GM10266 (cell line): Measurements from ENCODE around the gene NRGN.

ENCODE experiments used
- DNase-seq: peaks from one replicate; pipeline ENCODE4 v3.0.0; 2012; ENCODE audit errors: extremely low spot score
- TF ChIP-seq, protein P1 (sequence below): IDR thresholded peaks from 2 replicates; pipeline ENCODE4 v1.5.1; 2012; ENCODE audit warnings: mild to moderate bottlenecking, low read depth; ENCODE audit not compliant: control insufficient read depth, insufficient read depth; ENCODE audit errors: missing control alignments

The NRGN gene

DNA sequence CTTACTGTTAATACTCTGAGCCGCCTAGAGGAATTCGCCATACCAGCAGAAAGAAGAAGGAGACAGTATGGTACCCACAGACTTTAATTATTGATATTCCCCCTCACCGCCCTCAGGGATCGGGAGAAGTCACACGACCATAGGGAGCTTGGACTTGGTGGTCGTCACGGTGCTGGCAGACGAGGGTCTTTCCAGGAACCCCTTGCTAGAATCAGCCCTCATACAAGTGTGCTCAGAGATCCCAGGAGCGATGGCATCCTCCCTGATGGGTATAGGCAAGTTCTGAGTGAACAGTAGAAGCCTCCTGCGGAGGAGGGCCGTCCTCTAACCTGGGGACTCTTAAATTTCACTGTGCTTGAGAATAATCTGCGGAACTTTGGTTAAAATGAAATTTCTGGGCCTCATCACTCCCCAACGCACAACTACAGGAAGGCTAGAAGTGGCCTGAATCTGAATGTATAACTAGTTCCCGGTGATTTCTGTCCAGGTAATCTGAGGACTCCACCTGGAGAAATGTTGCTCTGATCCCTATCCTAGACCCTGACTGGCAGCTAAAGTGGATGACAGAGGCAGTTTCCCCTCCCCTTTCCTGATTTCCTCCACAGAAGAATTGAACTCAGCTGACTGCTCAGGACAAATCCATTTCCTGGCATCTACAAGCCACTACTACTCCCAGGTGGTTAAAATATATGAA lies 7.8 kb downstream of the NRGN start:
- TF ChIP-seq, protein P1, sequence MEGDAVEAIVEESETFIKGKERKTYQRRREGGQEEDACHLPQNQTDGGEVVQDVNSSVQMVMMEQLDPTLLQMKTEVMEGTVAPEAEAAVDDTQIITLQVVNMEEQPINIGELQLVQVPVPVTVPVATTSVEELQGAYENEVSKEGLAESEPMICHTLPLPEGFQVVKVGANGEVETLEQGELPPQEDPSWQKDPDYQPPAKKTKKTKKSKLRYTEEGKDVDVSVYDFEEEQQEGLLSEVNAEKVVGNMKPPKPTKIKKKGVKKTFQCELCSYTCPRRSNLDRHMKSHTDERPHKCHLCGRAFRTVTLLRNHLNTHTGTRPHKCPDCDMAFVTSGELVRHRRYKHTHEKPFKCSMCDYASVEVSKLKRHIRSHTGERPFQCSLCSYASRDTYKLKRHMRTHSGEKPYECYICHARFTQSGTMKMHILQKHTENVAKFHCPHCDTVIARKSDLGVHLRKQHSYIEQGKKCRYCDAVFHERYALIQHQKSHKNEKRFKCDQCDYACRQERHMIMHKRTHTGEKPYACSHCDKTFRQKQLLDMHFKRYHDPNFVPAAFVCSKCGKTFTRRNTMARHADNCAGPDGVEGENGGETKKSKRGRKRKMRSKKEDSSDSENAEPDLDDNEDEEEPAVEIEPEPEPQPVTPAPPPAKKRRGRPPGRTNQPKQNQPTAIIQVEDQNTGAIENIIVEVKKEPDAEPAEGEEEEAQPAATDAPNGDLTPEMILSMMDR = no peak
- DNase-seq = no peak

DNA sequence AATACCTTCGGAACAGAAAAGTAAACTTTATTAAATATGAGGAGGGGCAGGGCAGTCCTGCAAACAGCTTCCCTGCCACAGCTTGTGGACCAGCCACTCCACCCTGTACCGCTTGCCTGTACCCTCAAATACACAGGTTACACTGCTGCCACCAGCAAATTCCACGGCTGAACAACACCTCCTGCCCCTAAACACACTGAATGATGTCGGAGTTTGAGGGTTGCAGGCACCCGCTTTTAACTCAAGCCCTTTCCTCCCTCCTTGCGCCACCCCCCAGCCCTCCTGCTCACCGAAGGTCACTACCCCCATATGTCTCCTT lies 8.3 kb downstream of the NRGN start:
- no peak for DNase-seq

DNA sequence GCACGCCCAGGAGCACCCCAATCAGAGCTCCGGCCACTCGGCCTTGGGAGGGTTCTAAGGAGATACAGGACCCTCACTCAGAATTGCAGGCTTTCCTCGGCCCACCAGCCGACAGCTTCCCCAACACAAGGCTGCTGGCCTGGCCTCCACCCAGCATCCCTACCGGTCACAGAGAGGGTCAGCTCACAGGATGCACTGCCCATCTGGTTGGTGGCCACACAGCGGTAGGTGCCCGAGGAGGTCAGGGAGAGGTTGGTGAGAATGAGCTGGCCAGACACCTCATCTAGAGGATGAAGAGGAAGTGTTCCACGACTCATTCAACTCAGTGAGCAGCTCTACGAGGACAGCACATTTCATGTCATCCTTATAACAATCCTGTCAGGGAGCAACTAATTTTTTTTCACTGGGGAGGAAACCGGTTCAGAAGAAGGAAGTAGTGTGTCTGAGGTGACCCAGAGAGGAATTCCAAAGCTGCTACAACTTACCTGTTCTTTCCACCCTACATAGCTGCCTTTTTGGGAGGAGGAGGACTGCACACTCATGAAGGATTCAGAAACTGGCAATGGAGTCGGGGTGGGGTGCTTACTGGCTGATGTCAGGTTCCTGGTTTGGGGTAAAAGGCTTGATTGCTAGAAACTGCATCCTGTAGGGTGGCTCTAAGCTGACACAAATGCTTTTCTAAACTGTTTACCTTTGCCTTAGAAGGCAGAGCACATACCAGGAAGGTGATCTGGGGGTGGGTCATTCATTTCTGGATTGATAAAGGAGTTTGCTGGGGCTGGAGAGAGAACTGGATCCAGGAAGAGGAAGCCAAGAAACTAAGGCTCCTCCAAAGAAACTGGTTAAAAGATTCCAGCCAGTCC lies 9.0 kb downstream of the NRGN start:
- no peak for DNase-seq
- TF ChIP-seq, protein P1 = no peak

More for the DNA sequence above, 8.3 kb downstream of the NRGN start:
- TF ChIP-seq, protein P1 = no peak

DNA sequence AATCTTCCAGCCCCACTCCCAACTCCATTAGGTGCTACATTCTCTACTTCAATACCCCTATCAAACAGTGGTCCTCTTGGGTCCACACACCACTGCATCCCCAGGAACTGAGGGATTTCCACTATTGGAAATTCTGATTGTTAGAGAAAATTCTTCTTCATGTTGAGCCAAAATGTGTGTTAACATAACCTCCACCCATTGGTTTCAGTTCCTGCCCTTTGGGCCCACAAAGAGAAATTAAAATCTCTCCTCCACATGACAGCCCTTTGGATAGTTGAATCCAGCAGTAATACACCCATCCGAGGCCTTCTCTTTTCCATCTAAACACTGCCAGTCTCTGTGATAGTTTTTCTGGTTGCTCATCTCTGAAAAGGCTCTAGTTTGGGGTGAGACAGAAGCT lies 10.2 kb downstream of the NRGN start:
- TF ChIP-seq, protein P1 = no peak
- no peak for DNase-seq

DNA sequence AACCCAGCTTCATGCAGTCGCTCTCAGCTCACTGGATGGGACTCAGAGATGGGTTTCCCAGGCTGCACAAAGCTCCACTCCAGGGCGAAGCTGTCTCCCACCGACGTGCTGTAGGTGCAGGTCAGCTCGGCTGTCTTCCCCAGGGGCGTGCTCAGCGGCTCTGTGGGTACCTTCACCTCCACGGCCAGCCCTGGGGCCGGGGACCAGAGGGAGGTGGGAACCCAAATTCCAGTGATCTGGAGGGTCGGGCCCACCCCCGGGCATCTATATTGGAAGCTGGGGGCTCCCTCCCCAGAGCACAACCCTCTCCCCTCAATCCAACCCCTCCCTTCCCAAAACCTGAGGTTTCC lies 11.6 kb downstream of the NRGN start:
- TF ChIP-seq, protein P1 = no peak
- DNase-seq = no peak

DNA sequence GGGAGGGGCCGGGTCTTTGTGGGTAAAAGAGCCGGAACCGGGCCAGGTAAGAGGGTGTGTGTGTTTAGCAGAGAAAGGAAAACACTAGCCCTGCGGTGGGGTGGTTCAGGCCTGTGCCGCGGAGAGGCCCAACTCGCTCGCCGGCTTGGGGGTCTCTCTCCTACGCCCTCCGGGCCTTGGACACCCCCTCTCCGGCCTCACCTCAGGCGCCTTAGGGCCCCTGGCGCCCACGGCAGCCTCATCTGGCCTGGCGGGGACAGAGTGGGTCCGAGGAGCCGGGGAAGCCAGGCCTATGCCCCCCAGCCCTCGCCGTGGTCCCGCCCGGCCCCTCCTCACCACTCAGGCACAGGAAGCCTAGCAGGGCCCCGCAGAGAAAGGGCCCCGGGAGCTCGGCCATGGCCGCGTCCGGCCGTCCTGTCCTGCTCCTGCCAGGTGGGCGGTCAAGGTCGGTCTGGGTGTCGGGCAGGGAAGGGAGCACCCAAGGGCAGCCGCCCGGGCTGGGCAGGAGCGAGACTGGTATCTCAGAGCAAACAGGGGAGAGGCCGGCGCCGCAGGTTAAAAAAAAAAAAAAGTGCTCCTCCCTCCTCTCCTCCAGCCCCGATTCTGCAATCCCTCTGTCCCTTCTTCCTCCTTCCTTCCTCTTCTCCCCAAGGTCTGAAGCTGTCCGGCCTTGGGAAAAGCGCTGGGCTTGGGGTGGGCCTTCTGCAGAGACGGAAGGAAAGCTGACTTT lies 12.2 kb downstream of the NRGN start, which contains the start of gene VSIG2:
Gene VSIG2 (minus strand): TSS at position 515 of the 730 bp plus-strand sequence. CDS start 118 bp downstream, at position 397.
- TF ChIP-seq, protein P1 = no peak
- no peak for DNase-seq

DNA sequence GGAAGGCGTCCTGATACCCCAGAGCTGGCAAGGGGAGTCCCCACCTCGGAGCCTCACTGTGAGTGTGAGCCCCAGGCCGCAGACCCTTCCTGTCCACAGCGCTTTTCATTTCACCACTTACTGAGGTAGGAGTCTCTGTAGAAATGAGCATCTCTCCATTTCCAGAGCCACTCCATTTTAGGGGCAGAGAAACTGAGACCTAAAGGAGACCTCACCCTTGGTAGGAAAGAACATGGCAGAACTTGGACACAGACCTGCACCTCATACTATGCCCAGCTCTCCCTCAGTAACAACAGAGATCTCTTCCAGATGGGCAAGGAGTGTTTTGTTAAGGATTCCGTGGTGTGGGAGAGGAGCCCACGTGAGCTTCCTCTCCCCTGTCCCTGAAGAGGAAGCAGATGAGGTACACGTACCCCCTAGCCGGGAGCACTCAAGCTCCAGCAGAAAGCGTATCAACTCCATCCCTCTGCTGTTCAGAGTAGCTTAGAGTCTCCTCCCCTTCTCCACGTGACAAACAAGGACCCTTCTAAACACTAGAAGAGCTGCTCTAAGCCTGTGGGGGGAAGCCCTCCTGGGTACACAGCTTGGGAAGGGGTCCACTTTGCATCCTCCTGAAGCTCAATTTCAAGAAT lies 12.8 kb downstream of the NRGN start:
- TF ChIP-seq, protein P1 = no peak
- DNase-seq = no peak
